Hepatocyte (in vitro differentiated cells): ENCODE results near the gene CXCL11. TPM values are rescaled to one million over a fixed set of nuclear protein-coding genes. Genes with fewer than 3 reads are reported as not detected.

Source experiments
- DNase-seq: peaks from one replicate; pipeline ENCODE4 v3.0.0-alpha.2; 2016; ENCODE audit warnings: low spot score
- H2AFZ ChIP-seq: fragments of 200-600 bp; sonication (generic); 2 replicates; pipeline ENCODE4 v1.6.0; 2016; ENCODE audit warnings: antibody characterized with exemption, mild to moderate bottlenecking
- H3K27ac ChIP-seq: fragments of 200-600 bp; sonication (generic); 2 replicates; pipeline ENCODE4 v1.5.1; 2016; ENCODE audit warnings: mild to moderate bottlenecking
- H3K27me3 ChIP-seq: fragments of 200-600 bp; sonication (generic); 2 replicates; pipeline ENCODE4 v1.6.1; 2016
- H3K36me3 ChIP-seq: fragments of 200-600 bp; sonication (generic); replicated peaks from 2 replicates; pipeline ENCODE4 v1.5.1; 2016; ENCODE audit warnings: low read depth; ENCODE audit not compliant: insufficient read depth
- H3K4me1 ChIP-seq: fragments of 200-600 bp; sonication (generic); 2 replicates; pipeline ENCODE4 v1.5.1; 2016; ENCODE audit warnings: mild to moderate bottlenecking, moderate library complexity; ENCODE audit not compliant: insufficient read depth
- H3K4me2 ChIP-seq: fragments of 200-600 bp; sonication (generic); 2 replicates; pipeline ENCODE4 v1.6.0; 2016
- H3K4me3 ChIP-seq: fragments of 200-600 bp; sonication (generic); 2 replicates; pipeline ENCODE4 v1.5.1; 2016; ENCODE audit warnings: mild to moderate bottlenecking
- H3K79me2 ChIP-seq: fragments of 200-600 bp; sonication (generic); 2 replicates; pipeline ENCODE4 v1.6.0; 2017; ENCODE audit warnings: mild to moderate bottlenecking
- H3K9me2 ChIP-seq: fragments of 200-600 bp; sonication (generic); replicated peaks from 2 replicates; pipeline ENCODE4 v1.6.0; 2017; ENCODE audit warnings: mild to moderate bottlenecking; ENCODE audit not compliant: insufficient read depth
- H3K9me3 ChIP-seq: fragments of 200-600 bp; sonication (generic); 2 replicates; pipeline ENCODE4 v1.5.1; 2016; ENCODE audit warnings: low read depth, mild to moderate bottlenecking
- H4K20me1 ChIP-seq: fragments of 200-600 bp; sonication (generic); 2 replicates; pipeline ENCODE4 v1.6.0; 2016; ENCODE audit warnings: mild to moderate bottlenecking; ENCODE audit not compliant: insufficient read depth, poor library complexity, severe bottlenecking
- CTCF ChIP-seq: fragments of 200-600 bp; sonication (generic); IDR thresholded peaks from 2 replicates; pipeline ENCODE4 v1.5.1; 2016; ENCODE audit warnings: antibody characterized with exemption, mild to moderate bottlenecking; ENCODE audit not compliant: poor library complexity
- EZH2 ChIP-seq: fragments of 200-600 bp; sonication (generic); IDR thresholded peaks from 2 replicates; pipeline ENCODE4 v1.6.1; 2016; ENCODE audit warnings: antibody characterized with exemption, mild to moderate bottlenecking, borderline replicate concordance
- EZH2phosphoT487 ChIP-seq: fragments of 200-600 bp; sonication (generic); IDR thresholded peaks from one replicate; pipeline ENCODE4 v1.6.1; 2018; ENCODE audit warnings: antibody characterized with exemption, mild to moderate bottlenecking, low read depth, moderate library complexity; ENCODE audit not compliant: unreplicated experiment, severe bottlenecking
- WGBS: methylation state at CpG from one replicate; pipeline ENCODE4 v1.1.6; 2016; ENCODE audit warnings: low lambda C conversion rate; ENCODE audit errors: missing lambda C conversion rate; 5-methylcytosine and 5-hydroxymethylcytosine counted together
- polyA plus RNA-seq: library from polyadenylated mRNA; unstranded; fragments of >200 nt; fragmentation: Nextera tagmentation; extraction: Ambion mirVana; gene quantifications from 2 replicates; pipeline ENCODE4 v1.2.1, GENCODE V29; 2016
- total RNA-seq: library from RNA; depleted of rRNA; stranded (reverse); fragments of >200 nt; gene quantifications from 2 replicates; pipeline ENCODE4 v1.2.3, GENCODE V29; 2014

Gene CXCL11
- total and polyA plus RNA-seq, 2 experiments from 2014 or later = not detected

GRCh38 chr4:76017056-76017686 lies 18.7 kb downstream of the CXCL11 start:
- H3K27ac ChIP-seq = no peak overlapping the region
- no peak overlapping the region for H3K4me3 ChIP-seq
- no peaks in the 10 kb centered on the region for H3K36me3 ChIP-seq
- H3K79me2 ChIP-seq = no peaks in the 10 kb centered on the region
- DNase-seq = no peak
- 95% methylated on average over 3 of the region's 3 CpGs for WGBS
- no peaks in the 10 kb centered on the region for H3K4me1 ChIP-seq
- no peaks in the 10 kb centered on the region for H3K27me3 ChIP-seq
- TF ChIP-seq EZH2phosphoT487 (no peak), CTCF (no peak), EZH2 (no peak)
- H2AFZ ChIP-seq = no peak overlapping the region
- no peaks in the 10 kb centered on the region for H3K9me2 ChIP-seq
- no peaks in the 10 kb centered on the region for H3K9me3 ChIP-seq
- H4K20me1 ChIP-seq = no peaks in the 10 kb centered on the region
- no peak overlapping the region for H3K4me2 ChIP-seq

GRCh38 chr4:76016393-76016792 lies 19.5 kb downstream of the CXCL11 start:
- Histone ChIP-seq H3K9me3 (no peaks in the 10 kb centered on the region), H3K27ac (no peak overlapping the region), H2AFZ (no peak overlapping the region), H3K4me1 (peaks cover 2% of the 10 kb centered on the region), H4K20me1 (no peaks in the 10 kb centered on the region), H3K36me3 (no peaks in the 10 kb centered on the region), H3K9me2 (no peaks in the 10 kb centered on the region), H3K4me3 (no peak overlapping the region), H3K79me2 (no peaks in the 10 kb centered on the region), H3K4me2 (no peak overlapping the region), H3K27me3 (no peaks in the 10 kb centered on the region)
- DNase-seq = no peak
- no peak for TF ChIP-seq EZH2
- no peak for TF ChIP-seq EZH2phosphoT487
- no peak for TF ChIP-seq CTCF
- 81% methylated on average over 2 of the region's 2 CpGs for WGBS

- no peak overlapping the region for H2AFZ ChIP-seq
- 27% methylated on average over 1 of the region's 1 CpG for WGBS
Observed at GRCh38 chr4:76013540-76013939, 22.3 kb downstream of the CXCL11 start.

More at GRCh38 chr4:76013540-76013939, 22.3 kb downstream of the CXCL11 start:
- Histone ChIP-seq H3K9me3 (no peaks in the 10 kb centered on the region), H3K4me2 (no peak overlapping the region), H3K36me3 (no peaks in the 10 kb centered on the region), H3K27ac (no peak overlapping the region), H3K4me1 (peaks cover 3% of the 10 kb centered on the region), H3K4me3 (no peak overlapping the region), H4K20me1 (no peaks in the 10 kb centered on the region), H3K9me2 (no peaks in the 10 kb centered on the region), H3K27me3 (no peaks in the 10 kb centered on the region), H3K79me2 (no peaks in the 10 kb centered on the region)
- TF ChIP-seq CTCF (no peak), EZH2phosphoT487 (no peak)
- no peak for DNase-seq
